ENCODE measurements around the gene DNAJA4. TPM values are rescaled to one million over a fixed set of nuclear protein-coding genes. Genes with fewer than 3 reads are reported as not detected.

DNAJA4 gene
- total RNA-seq, 1 donor from 2014 or later: 85.9 TPM

- intact Hi-C loops (cut with micrococcal nuclease): no loop called here
- DNase-seq (no peak), ATAC-seq (no peak)
Observed at GRCh38 chr15:78324144-78324543, 59.8 kb downstream of the DNAJA4 start.

- intact Hi-C loops (cut with micrococcal nuclease): no loop called here
- ATAC-seq (peak; percentile 80), DNase-seq (peak; percentile 45)
Observed at GRCh38 chr15:78325092-78325843, 60.9 kb downstream of the DNAJA4 start.

DNA sequence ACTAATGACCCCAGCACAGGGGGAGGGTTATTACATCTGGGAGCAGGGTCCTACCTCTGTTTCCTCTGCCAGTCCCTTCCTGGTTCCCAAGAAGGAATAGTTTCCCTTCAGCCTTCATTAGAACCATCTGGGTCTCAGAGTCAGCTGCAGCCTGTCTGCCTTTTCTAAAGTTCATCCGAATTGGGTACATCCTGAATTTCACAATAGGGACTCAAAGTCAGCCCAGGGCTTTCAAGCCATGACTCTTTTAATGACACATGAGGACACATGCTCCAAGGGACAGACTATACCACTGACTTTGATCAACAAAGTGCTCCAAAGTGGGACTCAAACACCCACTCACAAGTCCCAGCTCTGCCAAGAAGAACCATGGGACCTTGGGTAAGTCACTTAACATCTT, 63.1 kb downstream of the DNAJA4 start:
- DNase-seq: no peak
- ATAC-seq: no peak
- intact Hi-C loops (cut with micrococcal nuclease): no loop called here

DNA sequence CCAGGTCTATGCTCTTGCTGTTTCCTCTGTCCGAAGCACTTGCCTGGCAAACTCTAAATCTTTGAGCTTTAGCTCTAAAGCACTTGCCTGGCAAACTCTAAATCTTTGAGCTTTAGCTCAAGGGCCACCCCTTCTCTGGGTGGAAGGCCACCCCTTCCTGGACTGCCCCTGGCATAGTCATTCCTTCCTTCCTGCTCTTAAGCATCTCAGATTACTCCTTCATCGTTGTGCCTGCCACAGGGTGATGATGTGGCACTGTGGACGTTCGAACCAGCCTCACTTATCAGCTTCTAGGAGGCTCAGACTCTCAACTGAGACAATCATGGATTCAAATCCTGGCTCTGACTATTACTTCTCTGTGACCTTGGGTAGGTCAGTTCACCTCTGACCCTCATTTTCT, 65.3 kb downstream of the DNAJA4 start:
- ATAC-seq (no peak), DNase-seq (no peak)
- intact Hi-C loops (cut with micrococcal nuclease): no loop called here

Other genes with a start within 250 kb of the DNAJA4 start
- 11.9 TPM for gene TBC1D2B, start 186.9 kb upstream of the DNAJA4 start, total RNA-seq
- gene SH2D7, start 172.0 kb upstream of the DNAJA4 start, total RNA-seq: not detected
- 16.4 TPM for gene CIB2, start 133.1 kb upstream of the DNAJA4 start, total RNA-seq
- 470 TPM for gene IDH3A, start 115.2 kb upstream of the DNAJA4 start, total RNA-seq
- 0.05 TPM for gene ACSBG1, start 30.0 kb upstream of the DNAJA4 start, total RNA-seq
- 27.5 TPM for gene SKIC8, start 35.0 kb downstream of the DNAJA4 start, total RNA-seq
- not detected for gene CRABP1, start 75.8 kb downstream of the DNAJA4 start, total RNA-seq
- gene IREB2, start 173.7 kb downstream of the DNAJA4 start, total RNA-seq: 25.2 TPM
- 6.3 TPM for gene HYKK, start 243.0 kb downstream of the DNAJA4 start, total RNA-seq